ENCODE measurements around the gene ASTL.

Gene ASTL

DNA sequence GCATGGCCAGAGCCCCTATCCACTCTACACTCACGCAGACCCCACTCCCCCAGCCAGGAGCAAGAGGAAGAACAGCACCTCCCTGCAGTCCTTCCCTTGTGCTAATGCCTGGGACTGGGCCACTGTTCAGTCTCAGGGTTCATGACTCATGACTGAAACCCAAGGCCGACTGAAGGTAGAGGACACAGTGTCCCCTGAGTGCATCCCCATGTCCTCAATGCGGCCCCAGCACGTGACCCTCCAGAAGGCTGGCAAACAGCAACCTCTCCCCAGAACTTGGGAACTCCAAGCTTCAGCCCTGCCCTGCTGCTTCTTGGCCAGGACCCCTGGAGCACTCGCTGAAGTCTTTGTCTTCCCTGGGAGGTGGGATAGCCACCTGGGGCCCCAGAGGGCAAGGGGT is 15.9 kb downstream of the ASTL start:
- H3K4me3 ChIP-seq (replicated peaks; ENCODE audit: insufficient read depth, low read length): no peak overlapping the region
- H3K27me3 ChIP-seq (ENCODE audit: insufficient read depth, poor library complexity, severe bottlenecking): peaks cover 13% of the 10 kb centered on the region
- TF ChIP-seq, protein P1, sequence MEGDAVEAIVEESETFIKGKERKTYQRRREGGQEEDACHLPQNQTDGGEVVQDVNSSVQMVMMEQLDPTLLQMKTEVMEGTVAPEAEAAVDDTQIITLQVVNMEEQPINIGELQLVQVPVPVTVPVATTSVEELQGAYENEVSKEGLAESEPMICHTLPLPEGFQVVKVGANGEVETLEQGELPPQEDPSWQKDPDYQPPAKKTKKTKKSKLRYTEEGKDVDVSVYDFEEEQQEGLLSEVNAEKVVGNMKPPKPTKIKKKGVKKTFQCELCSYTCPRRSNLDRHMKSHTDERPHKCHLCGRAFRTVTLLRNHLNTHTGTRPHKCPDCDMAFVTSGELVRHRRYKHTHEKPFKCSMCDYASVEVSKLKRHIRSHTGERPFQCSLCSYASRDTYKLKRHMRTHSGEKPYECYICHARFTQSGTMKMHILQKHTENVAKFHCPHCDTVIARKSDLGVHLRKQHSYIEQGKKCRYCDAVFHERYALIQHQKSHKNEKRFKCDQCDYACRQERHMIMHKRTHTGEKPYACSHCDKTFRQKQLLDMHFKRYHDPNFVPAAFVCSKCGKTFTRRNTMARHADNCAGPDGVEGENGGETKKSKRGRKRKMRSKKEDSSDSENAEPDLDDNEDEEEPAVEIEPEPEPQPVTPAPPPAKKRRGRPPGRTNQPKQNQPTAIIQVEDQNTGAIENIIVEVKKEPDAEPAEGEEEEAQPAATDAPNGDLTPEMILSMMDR (IDR thresholded peaks at IDR 0.05; ENCODE audit: insufficient read depth, low read length): no peak
- TF ChIP-seq POLR2AphosphoS5 (IDR thresholded peaks at IDR 0.05; ENCODE audit: low read depth) (no peak), GABPA (IDR thresholded peaks at IDR 0.05; ENCODE audit: low read depth) (no peak), SPI1 (IDR thresholded peaks at IDR 0.05; ENCODE audit: borderline replicate concordance, low read depth) (no peak)
- TF ChIP-seq, protein P2, sequence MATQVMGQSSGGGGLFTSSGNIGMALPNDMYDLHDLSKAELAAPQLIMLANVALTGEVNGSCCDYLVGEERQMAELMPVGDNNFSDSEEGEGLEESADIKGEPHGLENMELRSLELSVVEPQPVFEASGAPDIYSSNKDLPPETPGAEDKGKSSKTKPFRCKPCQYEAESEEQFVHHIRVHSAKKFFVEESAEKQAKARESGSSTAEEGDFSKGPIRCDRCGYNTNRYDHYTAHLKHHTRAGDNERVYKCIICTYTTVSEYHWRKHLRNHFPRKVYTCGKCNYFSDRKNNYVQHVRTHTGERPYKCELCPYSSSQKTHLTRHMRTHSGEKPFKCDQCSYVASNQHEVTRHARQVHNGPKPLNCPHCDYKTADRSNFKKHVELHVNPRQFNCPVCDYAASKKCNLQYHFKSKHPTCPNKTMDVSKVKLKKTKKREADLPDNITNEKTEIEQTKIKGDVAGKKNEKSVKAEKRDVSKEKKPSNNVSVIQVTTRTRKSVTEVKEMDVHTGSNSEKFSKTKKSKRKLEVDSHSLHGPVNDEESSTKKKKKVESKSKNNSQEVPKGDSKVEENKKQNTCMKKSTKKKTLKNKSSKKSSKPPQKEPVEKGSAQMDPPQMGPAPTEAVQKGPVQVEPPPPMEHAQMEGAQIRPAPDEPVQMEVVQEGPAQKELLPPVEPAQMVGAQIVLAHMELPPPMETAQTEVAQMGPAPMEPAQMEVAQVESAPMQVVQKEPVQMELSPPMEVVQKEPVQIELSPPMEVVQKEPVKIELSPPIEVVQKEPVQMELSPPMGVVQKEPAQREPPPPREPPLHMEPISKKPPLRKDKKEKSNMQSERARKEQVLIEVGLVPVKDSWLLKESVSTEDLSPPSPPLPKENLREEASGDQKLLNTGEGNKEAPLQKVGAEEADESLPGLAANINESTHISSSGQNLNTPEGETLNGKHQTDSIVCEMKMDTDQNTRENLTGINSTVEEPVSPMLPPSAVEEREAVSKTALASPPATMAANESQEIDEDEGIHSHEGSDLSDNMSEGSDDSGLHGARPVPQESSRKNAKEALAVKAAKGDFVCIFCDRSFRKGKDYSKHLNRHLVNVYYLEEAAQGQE (IDR thresholded peaks at IDR 0.05; ENCODE audit: insufficient replicate concordance, low read depth): no peak
- DNase-seq (ENCODE audit: low read depth in 1 of 2, low spot score in 1 of 2): no peak
- no peak overlapping the region for H3K27ac ChIP-seq (replicated peaks)

DNA sequence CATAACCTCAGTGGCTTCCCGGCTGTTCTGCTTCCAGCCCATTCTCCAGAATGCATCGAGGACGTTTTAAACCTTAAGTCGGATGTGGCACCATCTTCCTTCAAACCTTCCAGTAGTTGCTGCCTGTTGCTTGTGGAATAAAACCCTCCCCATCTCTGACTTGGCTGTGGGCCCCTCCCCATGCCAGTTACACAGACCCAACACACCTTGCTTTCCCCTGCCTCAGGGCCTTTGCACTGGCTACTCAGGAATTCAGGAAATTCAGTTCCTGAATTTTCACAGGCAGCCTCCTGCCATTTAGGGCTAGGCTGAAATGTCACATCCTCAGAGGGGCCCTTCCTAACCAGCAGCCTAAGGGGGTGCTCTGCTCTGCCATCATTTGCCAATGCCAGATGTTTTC is 16.9 kb downstream of the ASTL start:
- Histone ChIP-seq H3K27me3 (ENCODE audit: insufficient read depth, poor library complexity, severe bottlenecking) (peaks cover 13% of the 10 kb centered on the region), H3K4me3 (replicated peaks; ENCODE audit: insufficient read depth, low read length) (no peak overlapping the region), H3K27ac (replicated peaks) (no peak overlapping the region)
- TF ChIP-seq GABPA (IDR thresholded peaks at IDR 0.05; ENCODE audit: low read depth) (no peak), POLR2AphosphoS5 (IDR thresholded peaks at IDR 0.05; ENCODE audit: low read depth) (no peak)
- DNase-seq (ENCODE audit: low read depth in 1 of 2, low spot score in 1 of 2): no peak

DNA sequence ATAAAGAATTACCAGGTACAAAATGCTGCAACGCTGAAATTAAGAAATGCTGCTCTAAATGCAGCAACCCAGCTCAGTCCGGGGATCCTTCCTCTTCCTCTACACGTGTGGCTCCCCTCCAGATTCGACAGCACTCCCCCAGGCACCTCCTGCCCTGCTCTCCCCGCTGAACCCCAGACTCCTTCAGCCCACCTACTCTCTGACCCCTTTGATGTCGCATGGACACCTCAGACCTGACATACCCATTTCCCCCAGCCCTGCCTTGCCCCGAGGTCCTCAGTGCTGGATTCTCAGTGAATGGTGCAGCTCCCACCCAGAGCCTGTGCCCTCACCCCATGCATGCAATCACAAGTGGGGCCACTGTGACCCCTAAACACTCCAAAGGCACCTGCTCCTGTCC is 17.3 kb downstream of the ASTL start:
- TF ChIP-seq SPI1 (IDR thresholded peaks at IDR 0.05; ENCODE audit: borderline replicate concordance, low read depth): no peak
- no peak overlapping the region for H3K27ac ChIP-seq (replicated peaks)
- no peak overlapping the region for H3K4me3 ChIP-seq (replicated peaks; ENCODE audit: insufficient read depth, low read length)
- peaks cover 16% of the 10 kb centered on the region for H3K27me3 ChIP-seq (ENCODE audit: insufficient read depth, poor library complexity, severe bottlenecking)
- DNase-seq (ENCODE audit: low read depth in 1 of 2, low spot score in 1 of 2): no peak

DNA sequence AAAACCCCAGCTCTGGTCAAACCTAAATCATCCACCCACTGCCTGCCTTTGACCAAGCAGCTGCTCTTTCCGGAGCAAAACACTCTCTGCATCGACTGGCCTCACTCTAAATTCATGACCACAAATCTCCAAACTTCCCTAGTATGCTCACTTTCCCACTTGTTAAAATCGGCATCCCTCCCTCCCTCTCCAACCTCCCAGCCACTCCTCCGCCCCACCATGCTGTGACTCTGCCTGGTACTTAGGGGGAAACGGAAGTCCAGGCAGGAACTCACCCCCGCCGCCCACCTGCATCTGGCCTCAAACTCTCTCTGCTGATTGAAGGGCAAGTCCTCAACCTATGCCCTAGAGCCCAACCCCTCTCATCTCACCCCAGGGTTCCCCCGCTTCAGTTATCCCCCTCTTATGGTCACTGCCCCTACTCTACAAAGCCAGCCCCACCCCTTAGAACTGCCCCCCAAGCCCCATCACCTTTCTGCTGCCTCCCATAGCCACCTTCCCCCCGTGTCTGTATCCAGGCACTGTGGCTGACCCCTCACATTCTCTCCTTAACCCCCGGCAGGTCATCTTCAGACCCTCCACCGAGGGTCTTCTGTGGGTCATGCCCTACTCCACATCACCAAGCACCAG is 18.1 kb downstream of the ASTL start:
- Histone ChIP-seq H3K27ac (replicated peaks) (no peak overlapping the region), H3K27me3 (ENCODE audit: insufficient read depth, poor library complexity, severe bottlenecking) (peaks cover 20% of the 10 kb centered on the region), H3K4me3 (replicated peaks; ENCODE audit: insufficient read depth, low read length) (no peak overlapping the region)
- TF ChIP-seq, protein P2 (IDR thresholded peaks at IDR 0.05; ENCODE audit: insufficient replicate concordance, low read depth): no peak
- TF ChIP-seq, protein P1 (IDR thresholded peaks at IDR 0.05; ENCODE audit: insufficient read depth, low read length): no peak
- TF ChIP-seq GABPA (IDR thresholded peaks at IDR 0.05; ENCODE audit: low read depth) (no peak), SPI1 (IDR thresholded peaks at IDR 0.05; ENCODE audit: borderline replicate concordance, low read depth) (no peak), POLR2AphosphoS5 (IDR thresholded peaks at IDR 0.05; ENCODE audit: low read depth) (no peak)
- no peak for DNase-seq (ENCODE audit: low read depth in 1 of 2, low spot score in 1 of 2)

DNA sequence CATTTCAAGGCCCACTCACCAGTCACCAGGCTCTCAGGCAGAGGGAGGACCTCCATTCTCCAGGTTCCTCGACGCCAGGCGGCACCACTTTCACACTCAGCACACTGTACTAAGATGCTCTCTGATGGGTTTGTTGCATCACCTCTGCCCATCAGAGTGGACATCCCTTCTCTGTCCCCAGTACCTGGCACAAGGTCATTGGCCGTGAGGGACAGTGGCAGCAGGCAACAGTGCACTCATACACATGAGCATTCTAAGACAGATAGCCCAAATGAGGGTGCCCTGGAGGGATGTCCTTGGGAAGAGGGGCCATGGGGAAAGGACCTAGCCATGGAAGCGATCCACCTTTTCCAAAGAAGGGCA is 18.9 kb downstream of the ASTL start:
- TF ChIP-seq SPI1 (IDR thresholded peaks at IDR 0.05; ENCODE audit: borderline replicate concordance, low read depth) (no peak), GABPA (IDR thresholded peaks at IDR 0.05; ENCODE audit: low read depth) (no peak), POLR2AphosphoS5 (IDR thresholded peaks at IDR 0.05; ENCODE audit: low read depth) (no peak)
- TF ChIP-seq, protein P2 (IDR thresholded peaks at IDR 0.05; ENCODE audit: insufficient replicate concordance, low read depth): no peak
- DNase-seq (ENCODE audit: low read depth in 1 of 2, low spot score in 1 of 2): no peak
- Histone ChIP-seq H3K27ac (replicated peaks) (no peak overlapping the region), H3K27me3 (ENCODE audit: insufficient read depth, poor library complexity, severe bottlenecking) (peaks cover 20% of the 10 kb centered on the region), H3K4me3 (replicated peaks; ENCODE audit: insufficient read depth, low read length) (no peak overlapping the region)

Measured in HL-60 (cell line).